Skeletal muscle cell (primary cell): ENCODE measurements around the gene BHLHA9.
"Not testable (repeated sequence)": the region's sequence is repeated elsewhere in the genome, so short reads cannot be mapped to it uniquely, and the experiment has no call there.

Experiments used
- DNase-seq: peaks from one replicate; pipeline ENCODE4 v3.0.0-alpha.2; 2010; ENCODE audit warnings: low read depth
- H3K4me3 ChIP-seq: 2 replicates; pipeline ENCODE4 v1.5.1; 2011; ENCODE audit warnings: low read depth, mild to moderate bottlenecking, control low read depth, low read length, moderate library complexity

The BHLHA9 gene

DNA sequence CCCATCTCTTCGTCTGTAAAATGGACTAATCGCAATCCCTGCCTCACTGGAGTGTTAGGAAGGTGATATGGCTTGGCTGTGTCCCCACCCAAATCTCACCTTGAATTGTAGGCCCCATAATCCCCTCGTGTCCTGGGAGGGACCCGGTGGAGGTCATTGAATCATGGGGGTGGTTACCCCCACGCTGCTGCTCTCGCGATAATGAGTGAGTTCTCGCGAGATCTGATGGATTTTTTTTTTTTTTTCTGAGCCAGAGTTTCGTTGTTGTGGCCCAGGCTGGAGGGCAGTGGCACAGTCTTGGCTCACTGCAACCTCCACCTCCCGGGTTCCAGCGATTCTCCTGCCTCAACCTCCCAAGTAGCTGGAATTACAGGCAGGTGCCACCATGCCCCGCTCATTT lies 20.4 kb downstream of the BHLHA9 start:
- H3K4me3 ChIP-seq: no peak overlapping the region
- DNase-seq: no peak

DNA sequence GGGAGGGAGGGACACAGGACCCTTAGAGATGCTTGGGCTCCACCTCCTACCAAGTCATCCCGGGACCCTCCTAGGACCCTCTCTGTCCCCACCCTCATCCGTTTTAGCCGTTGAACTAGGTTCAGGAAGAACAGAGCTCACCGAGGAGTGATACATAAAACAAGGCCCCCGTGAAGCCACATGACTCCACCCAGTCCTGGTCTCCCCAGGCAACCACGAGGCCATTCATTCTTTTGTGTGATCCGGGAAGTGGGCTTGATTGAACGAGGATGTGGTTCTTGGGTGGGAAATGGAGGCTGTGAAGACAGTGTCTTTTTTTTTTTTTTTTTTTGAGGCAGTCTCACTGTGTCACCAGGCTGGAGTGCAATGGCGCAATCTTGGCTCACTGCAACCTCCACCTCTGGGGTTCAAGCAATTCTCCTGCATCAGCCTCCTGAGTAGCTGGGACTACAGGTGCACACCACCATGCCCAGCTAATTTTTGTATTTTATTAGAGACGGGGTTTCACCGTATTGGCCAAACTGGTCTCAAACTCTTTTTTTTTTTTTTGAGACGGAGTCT lies 24.0 kb downstream of the BHLHA9 start:
- no peak overlapping the region for H3K4me3 ChIP-seq
- DNase-seq: no peak

DNA sequence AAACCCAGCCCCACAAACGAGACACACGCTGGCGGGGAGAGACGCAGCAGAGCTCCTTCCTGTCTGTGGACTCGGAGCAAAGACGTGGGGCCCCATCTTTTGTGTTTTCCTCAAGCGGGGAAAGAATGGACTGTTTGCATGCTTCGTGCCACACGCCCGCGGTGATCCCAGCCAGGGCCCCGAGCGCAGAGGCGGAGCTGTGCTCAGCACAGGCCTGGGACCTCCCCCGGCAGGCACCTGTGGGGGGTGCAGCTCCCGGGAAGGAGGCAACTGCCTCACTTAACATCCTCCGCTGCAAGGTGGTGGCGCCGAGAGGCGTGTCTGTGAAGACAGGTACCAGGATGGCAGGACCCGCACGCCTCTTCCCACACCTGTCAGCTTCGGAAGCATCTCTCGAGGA lies 28.4 kb downstream of the BHLHA9 start:
- no peak overlapping the region for H3K4me3 ChIP-seq

DNA sequence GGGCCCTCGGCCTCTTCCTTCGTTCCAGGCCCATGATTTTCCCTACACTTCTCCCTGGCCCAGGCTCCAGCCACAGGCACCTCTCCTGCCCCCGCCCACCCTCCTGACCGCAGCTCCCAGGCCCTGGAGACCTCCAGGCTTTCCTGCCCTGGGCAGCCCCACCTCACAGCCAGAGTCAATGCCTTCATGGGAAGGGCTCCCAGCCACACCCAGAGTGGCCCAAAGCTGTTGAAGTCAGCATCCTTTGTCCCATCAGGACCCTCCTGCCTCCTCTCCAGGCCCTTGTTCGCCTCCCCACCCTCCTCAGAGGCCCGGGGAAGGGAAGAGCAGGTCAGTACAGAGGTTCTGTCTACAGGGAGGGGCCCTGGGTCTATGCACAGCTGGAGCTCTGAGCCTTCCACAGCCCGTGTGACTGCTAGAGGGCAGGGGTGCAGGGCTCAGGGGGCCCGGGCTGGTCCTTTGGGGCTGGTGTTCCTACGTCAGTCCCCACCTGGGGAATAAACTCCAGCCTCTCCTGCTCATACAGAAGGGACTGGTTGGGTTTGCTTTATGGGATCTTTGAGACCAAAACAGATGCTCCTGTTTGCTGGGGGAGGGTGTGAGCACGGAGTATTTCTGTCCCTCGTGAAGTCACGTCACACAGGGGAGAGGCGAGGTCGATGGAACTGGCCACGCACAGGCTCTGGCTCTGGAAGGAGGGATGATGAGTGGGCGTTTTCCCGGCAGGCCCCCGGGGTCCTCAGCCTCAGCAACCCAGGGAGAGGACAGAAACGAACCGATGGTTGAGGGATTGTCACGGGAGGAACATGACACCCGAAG lies 29.5 kb downstream of the BHLHA9 start:
- DNase-seq: no peak
- H3K4me3 ChIP-seq: no peak overlapping the region

More for the DNA sequence above, 28.4 kb downstream of the BHLHA9 start:
- DNase-seq: no peak

DNA sequence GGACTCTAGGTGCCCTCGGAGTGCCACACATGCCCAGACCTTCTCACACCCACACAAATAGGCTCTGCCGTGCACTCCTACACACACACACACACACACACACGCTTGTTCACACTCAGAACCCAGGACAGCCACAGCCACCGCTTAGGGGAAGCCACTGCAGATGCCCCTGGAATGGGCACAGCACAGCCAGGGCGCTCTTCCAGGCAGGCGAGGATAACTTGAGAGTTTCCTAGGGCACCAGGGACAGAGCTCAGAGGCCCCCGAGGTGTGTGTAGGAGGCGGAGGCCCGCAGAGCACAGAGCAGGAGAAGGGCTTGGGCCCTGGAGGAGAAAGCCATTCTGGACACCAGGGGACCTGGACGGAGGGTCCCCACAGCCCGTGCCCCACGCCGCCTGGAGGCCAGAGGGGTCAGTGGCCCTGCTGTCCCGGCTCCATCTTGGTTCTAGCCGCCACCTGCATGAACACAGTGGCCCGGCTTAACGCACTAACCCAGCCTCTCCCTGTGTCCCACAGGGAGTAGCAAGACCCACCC lies 30.2 kb downstream of the BHLHA9 start:
- DNase-seq: no peak
- no peak overlapping the region for H3K4me3 ChIP-seq

DNA sequence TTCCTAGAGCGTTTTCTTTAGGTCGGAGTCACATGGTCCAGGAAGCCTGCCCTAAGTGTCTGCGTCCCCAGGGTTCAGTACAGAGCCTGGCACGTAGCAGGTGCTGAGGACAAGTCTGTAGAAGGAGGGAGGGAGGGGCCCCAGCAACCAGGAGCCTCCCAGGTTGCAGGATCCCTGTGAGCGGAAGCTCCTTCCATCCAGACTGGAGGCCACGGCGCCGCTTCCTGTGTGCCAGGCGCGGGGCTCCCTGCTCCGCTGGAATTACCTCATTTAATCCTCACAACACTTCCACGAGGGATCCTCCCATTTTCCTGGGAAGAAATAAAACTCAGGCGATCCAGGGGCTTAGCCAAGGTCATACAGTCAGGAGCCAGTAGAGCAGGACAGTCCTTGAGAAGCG lies 31.3 kb downstream of the BHLHA9 start:
- no peak for DNase-seq

DNA sequence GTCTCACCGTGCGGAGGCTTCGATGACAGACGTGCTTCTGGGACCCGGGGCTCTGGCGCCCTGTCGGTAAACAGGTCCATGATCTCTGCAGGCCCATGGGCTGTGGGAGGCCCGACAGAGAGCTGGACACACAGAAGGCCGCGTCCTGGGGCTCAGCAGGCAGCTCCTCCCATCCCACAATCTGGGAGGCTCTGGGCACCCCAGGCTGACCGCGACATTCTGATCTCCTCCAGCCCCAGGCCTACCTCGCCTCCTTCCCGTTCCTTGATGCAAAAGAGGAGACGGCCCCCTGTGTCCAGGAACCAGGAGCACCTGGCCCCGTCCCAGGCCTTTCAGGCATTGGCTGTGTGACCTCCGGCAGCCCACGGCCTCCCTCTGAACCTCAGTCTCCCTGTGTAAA lies 32.5 kb downstream of the BHLHA9 start:
- DNase-seq: no peak

More for the DNA sequence above, 31.3 kb downstream of the BHLHA9 start:
- H3K4me3 ChIP-seq: no peak overlapping the region

DNA sequence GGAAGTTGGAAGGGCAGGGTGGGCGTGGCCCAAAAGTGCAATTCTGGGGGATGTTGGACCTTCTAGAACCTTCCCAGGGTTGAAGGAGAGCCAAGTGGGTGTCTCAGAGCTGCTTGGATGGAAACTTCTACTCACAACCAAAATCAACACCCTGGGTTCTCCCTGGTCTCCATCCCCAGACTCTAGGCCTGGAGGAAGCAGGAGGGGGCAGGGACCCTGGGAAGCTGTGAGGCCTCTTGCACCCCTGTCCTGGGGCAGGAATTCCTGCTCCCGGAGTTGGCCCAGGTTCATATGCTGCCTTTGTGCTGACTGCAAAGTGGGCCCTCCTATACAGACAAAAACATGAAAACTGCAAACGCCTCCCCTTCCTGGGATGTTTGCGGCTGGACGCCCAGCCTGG lies 34.3 kb downstream of the BHLHA9 start:
- DNase-seq: no peak
- no peak overlapping the region for H3K4me3 ChIP-seq

More for the DNA sequence above, 32.5 kb downstream of the BHLHA9 start:
- no peak overlapping the region for H3K4me3 ChIP-seq

DNA sequence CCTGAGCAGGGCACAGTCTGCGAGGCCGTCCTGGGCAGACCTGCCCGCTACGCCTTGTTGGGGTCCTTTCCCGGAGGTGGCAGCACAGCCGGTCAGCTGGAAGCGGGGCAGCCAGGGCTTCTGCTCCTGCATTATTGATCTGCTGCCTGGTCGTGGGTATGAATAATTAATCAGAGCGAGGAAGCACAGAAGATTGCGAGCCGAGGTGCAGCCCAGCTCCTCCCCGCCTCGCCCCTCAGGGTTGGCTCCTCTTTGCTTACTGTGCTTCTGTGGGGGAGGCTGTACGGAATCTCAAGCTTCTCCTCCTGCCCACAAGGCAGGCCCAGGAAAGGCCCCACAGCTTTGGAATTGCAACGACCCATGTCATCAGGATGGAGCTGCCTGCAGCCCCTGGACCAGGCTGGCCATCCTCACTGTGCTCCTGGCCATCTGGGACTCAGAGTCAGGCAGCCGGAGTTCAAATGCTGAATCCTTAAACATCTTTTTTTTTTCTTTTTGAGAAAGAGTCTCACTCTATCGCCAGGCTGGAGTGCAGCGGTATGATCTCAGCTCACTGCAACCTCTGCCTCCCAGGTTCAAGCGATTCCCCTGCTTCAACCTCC lies 34.8 kb downstream of the BHLHA9 start:
- no peak for DNase-seq
- no peak overlapping the region for H3K4me3 ChIP-seq

DNA sequence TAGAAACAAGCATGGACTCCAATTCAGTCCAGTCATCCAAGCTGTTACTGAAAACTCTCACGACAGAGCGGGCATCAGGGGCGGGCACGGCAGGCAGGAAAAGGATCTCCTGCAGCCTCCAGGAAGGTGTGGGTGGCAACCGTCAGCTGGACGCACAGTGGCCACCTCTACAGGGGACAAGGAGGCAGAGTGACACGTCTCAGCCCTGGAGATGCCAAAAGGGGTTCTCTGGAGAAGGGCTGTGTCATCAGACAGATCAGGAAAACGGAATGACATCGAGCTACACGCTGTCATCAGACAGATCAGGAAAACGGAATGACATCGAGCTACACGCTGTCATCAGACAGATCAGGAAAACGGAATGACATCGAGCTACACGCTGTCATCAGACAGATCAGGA lies 37.6 kb downstream of the BHLHA9 start:
- not testable (repeated sequence) for DNase-seq

DNA sequence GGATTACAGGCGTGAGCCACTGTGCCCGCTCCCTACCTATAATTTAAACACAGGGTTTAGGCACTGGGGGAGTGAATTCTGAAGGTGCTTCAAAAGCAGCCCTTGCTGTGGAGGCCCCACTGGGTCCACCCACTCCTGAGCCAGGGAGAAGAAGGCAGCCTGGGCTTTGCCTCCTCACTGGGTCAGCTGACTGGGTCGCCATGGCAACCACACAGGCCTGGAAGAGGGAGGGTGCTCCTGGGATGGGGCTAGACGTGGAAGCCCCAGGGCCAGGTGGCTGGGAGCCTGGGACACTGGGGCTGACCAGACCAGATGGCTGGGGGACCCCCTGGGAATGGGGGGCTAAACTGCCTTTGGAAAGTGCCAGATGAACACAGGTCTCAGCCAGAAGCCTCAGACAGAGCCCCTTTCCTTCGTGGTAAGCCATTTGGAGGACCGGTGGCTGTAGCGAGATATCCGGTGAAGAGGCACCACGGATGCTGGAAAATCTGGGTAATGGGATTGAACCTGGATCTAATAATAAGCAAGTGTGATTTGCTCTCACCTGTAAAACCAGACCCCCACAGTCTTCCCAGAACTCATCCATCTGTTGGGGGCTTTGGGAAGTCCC lies 42.1 kb downstream of the BHLHA9 start:
- no peak overlapping the region for H3K4me3 ChIP-seq
- DNase-seq: no peak

More for the DNA sequence above, 37.6 kb downstream of the BHLHA9 start:
- H3K4me3 ChIP-seq: not testable (repeated sequence)

DNA sequence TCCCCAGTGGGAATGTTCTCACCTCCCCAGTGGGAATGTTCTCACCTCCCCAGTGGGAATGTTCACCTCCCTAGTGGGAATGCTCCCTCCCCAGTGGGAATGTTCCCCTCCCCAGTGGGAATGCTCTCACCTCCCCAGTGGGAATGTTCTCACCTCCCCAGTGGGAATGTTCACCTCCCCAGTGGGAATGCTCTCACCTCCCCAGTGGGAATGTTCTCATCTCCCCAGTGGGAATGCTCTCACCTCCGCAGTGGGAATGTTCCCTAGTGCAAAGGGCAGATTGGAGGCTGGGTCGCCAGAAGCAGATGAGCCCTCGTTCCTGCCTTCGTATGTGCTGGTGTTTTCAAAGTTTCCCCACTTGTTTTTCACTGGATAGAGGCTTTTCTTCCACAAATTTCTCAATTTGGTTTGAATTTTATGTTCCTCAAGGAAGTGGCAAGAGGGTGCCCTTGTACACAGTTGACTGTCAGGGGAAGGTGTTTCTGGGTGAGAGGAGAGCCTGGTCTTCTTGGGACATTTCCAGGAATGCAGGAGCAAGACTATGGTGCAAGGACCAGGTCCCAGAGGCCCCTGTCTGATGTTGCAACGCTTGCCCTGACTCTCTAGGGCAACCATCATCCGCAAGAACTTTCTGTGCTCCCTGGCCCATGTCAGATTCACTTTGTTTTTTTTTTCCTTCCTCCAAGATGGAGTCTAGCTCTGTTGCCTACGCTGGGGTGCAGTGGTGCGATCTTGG lies 43.2 kb downstream of the BHLHA9 start:
- DNase-seq: no peak
- H3K4me3 ChIP-seq: no peak overlapping the region

DNA sequence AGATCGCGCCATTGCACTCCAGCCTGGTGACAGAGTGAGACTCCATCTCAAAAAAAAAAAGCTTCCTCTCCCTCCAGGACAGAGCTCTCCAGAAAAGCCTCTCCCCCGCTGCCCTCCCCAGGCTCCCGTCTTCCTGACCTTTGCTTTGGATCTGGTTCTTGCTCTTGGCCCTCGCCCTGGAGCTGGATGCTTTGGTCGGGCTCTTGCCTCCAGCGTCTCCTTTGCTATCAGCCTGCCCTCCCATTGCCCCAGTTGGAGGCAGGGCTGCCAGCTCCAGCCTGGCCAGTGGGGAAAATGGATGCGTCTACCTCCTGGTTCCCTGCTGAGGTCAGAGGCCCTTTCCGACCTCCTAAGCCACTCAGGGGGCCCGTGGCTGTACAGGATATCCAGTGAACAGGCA lies 45.2 kb downstream of the BHLHA9 start:
- no peak for DNase-seq
- no peak overlapping the region for H3K4me3 ChIP-seq

DNA sequence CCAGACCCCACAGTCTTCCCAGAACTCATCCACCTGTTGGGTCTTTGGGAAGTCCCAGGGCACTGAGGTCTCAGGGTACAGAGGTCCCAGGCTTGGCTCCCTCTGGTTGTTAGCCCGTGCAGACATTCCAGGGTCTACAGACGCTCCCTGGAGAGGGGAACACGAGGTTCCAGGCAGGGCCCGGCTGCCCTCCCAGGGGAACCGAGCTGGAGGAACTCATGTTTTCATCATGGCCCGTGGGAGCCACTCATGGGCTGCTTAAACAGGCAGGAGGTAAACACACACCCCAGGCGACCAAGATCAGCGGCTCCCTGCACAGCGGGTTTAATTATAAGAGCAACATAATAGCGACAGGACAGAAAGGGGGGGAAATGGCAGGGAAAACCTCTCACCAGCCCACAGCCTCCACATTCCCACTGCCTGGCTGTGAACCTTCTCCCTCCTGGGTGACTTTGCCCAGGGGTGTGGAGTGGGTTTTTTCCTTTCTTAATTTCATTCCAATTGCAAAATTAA lies 45.7 kb downstream of the BHLHA9 start:
- no peak overlapping the region for H3K4me3 ChIP-seq
- DNase-seq: no peak
